ENCODE measurements around the gene CATSPER4.

The CATSPER4 gene

GRCh38 chr1:26148887-26149286 lies 41.5 kb upstream of the CATSPER4 start:
- Histone ChIP-seq H3K36me3 (ENCODE audit: insufficient read depth) (no peaks in the 10 kb centered on the region), H3K4me2 (no peak overlapping the region), H4K20me1 (ENCODE audit: insufficient read depth) (no peaks in the 10 kb centered on the region), H2AFZ (ENCODE audit: low read depth) (no peak overlapping the region), H3K4me1 (ENCODE audit: low read depth, poor library complexity, severe bottlenecking) (no peaks in the 10 kb centered on the region), H3K79me2 (ENCODE audit: insufficient read depth, low read depth) (no peaks in the 10 kb centered on the region), H3K4me3 (IDR thresholded peaks at IDR 0.05; ENCODE audit: insufficient read depth, low read depth, low read length) (no peak overlapping the region), H3K9ac (no peak overlapping the region), H3K27ac (no peak overlapping the region), H3K27me3 (ENCODE audit: insufficient read depth, low read depth) (no peaks in the 10 kb centered on the region)
- TF ChIP-seq CTCF (conservative IDR thresholded peaks at IDR 0.05; ENCODE audit: low read depth, low read length), result no peak

GRCh38 chr1:26153966-26154532 lies 36.4 kb upstream of the CATSPER4 start:
- Histone ChIP-seq H3K27ac (no peak overlapping the region), H3K4me1 (ENCODE audit: low read depth, poor library complexity, severe bottlenecking) (no peaks in the 10 kb centered on the region), H3K4me3 (IDR thresholded peaks at IDR 0.05; ENCODE audit: insufficient read depth, low read depth, low read length) (no peak overlapping the region), H3K9ac (no peak overlapping the region), H2AFZ (ENCODE audit: low read depth) (no peak overlapping the region), H3K36me3 (ENCODE audit: insufficient read depth) (no peaks in the 10 kb centered on the region), H3K79me2 (ENCODE audit: insufficient read depth, low read depth) (no peaks in the 10 kb centered on the region), H4K20me1 (ENCODE audit: insufficient read depth) (no peaks in the 10 kb centered on the region), H3K27me3 (ENCODE audit: insufficient read depth, low read depth) (peaks cover 7% of the 10 kb centered on the region; the same call in 1 of the 2 replicates), H3K4me2 (no peak overlapping the region)
- TF ChIP-seq CTCF (conservative IDR thresholded peaks at IDR 0.05; ENCODE audit: low read depth, low read length), result no peak

- peaks cover 7% of the 10 kb centered on the region; the same call in 1 of the 2 replicates for H3K27me3 ChIP-seq (ENCODE audit: insufficient read depth, low read depth)
- no peak overlapping the region for H2AFZ ChIP-seq (ENCODE audit: low read depth)
- no peak overlapping the region for H3K4me3 ChIP-seq (IDR thresholded peaks at IDR 0.05; ENCODE audit: insufficient read depth, low read depth, low read length)
- H3K9ac ChIP-seq, result no peak overlapping the region
- no peak for TF ChIP-seq CTCF (conservative IDR thresholded peaks at IDR 0.05; ENCODE audit: low read depth, low read length)
- no peaks in the 10 kb centered on the region for H4K20me1 ChIP-seq (ENCODE audit: insufficient read depth)
- no peak overlapping the region for H3K4me2 ChIP-seq
- no peak overlapping the region for H3K27ac ChIP-seq
- H3K4me1 ChIP-seq (ENCODE audit: low read depth, poor library complexity, severe bottlenecking), result no peaks in the 10 kb centered on the region
- H3K79me2 ChIP-seq (ENCODE audit: insufficient read depth, low read depth), result no peaks in the 10 kb centered on the region
- H3K36me3 ChIP-seq (ENCODE audit: insufficient read depth), result no peaks in the 10 kb centered on the region
Measured at GRCh38 chr1:26154750-26155149, 35.7 kb upstream of the CATSPER4 start.

- Histone ChIP-seq H3K27ac (no peak overlapping the region), H4K20me1 (ENCODE audit: insufficient read depth) (no peaks in the 10 kb centered on the region), H3K27me3 (ENCODE audit: insufficient read depth, low read depth) (peaks cover 7% of the 10 kb centered on the region; the same call in 1 of the 2 replicates), H3K4me1 (ENCODE audit: low read depth, poor library complexity, severe bottlenecking) (no peaks in the 10 kb centered on the region), H3K36me3 (ENCODE audit: insufficient read depth) (no peaks in the 10 kb centered on the region), H3K4me2 (no peak overlapping the region), H3K79me2 (ENCODE audit: insufficient read depth, low read depth) (no peaks in the 10 kb centered on the region), H3K4me3 (IDR thresholded peaks at IDR 0.05; ENCODE audit: insufficient read depth, low read depth, low read length) (no peak overlapping the region), H2AFZ (ENCODE audit: low read depth) (no peak overlapping the region), H3K9ac (no peak overlapping the region)
- no peak for TF ChIP-seq CTCF (conservative IDR thresholded peaks at IDR 0.05; ENCODE audit: low read depth, low read length)
Measured at GRCh38 chr1:26155370-26156284, 34.8 kb upstream of the CATSPER4 start.

Data from KMS-11 (cell line).